ENCODE data around the gene ZFYVE28.

DNA sequence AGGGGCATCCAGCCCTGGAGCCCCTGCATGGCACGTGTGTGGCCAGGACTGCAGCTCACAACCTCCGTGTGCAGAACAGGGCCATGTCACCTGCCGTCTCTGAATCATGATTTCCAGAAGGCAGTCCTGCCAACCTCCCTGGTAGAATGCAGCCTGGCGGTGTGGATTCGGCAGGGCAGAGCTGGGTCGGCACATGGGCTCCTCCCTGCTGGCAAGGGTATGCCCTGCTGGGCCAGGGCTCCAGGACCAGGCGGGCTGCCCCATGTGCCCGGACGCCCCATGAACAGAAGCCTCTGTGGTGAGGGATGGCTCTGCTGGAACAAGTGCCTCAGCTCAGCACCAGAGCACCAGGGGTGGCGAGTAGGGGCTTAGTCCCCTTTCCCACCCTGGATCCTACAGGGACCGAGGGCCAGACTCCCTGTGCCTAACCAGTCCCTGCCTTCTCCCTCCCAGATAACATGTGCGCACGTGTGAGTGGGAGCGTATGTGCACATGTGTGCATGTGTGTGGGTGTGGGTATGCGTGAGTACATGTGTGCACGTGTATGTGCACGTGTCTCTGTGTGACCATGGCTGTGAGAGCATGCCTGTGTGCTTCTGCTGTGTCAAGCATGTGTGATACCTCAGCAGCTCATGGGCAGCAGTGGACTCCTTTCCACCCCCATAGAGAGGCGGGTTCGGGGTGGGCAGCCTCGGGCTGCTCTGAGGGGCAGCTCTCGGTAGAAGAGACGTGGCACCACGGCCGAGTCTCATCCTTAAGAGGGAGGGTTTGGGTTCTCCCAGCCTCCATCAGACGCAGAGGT lies 146.2 kb downstream of the ZFYVE28 start:
- TF ChIP-seq, protein P1, sequence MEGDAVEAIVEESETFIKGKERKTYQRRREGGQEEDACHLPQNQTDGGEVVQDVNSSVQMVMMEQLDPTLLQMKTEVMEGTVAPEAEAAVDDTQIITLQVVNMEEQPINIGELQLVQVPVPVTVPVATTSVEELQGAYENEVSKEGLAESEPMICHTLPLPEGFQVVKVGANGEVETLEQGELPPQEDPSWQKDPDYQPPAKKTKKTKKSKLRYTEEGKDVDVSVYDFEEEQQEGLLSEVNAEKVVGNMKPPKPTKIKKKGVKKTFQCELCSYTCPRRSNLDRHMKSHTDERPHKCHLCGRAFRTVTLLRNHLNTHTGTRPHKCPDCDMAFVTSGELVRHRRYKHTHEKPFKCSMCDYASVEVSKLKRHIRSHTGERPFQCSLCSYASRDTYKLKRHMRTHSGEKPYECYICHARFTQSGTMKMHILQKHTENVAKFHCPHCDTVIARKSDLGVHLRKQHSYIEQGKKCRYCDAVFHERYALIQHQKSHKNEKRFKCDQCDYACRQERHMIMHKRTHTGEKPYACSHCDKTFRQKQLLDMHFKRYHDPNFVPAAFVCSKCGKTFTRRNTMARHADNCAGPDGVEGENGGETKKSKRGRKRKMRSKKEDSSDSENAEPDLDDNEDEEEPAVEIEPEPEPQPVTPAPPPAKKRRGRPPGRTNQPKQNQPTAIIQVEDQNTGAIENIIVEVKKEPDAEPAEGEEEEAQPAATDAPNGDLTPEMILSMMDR (conservative IDR thresholded peaks at IDR 0.05 in 1 of 2, IDR thresholded peaks at IDR 0.05 in 1 of 2; ENCODE audit: extremely low read depth in 1 of 2, insufficient read depth in 1 of 2, low read depth in 1 of 2, low read length in 2 of 2) = no peak
- TF ChIP-seq EZH2 (IDR thresholded peaks at IDR 0.05; ENCODE audit: borderline replicate concordance, low read length) = no peak

Data from mammary epithelial cell (primary cell).